Activated CD4-positive, alpha-beta T cell treated with anti-CD3 and anti-CD28 coated beads, Interleukin-2, amount 50 U/mL, for 16 hours (primary cell): Measurements from ENCODE around the gene MISP.

Source experiments
- DNase-seq: peaks from one replicate; pipeline ENCODE4 v3.0.0-alpha.2; 2020

Gene MISP

DNA sequence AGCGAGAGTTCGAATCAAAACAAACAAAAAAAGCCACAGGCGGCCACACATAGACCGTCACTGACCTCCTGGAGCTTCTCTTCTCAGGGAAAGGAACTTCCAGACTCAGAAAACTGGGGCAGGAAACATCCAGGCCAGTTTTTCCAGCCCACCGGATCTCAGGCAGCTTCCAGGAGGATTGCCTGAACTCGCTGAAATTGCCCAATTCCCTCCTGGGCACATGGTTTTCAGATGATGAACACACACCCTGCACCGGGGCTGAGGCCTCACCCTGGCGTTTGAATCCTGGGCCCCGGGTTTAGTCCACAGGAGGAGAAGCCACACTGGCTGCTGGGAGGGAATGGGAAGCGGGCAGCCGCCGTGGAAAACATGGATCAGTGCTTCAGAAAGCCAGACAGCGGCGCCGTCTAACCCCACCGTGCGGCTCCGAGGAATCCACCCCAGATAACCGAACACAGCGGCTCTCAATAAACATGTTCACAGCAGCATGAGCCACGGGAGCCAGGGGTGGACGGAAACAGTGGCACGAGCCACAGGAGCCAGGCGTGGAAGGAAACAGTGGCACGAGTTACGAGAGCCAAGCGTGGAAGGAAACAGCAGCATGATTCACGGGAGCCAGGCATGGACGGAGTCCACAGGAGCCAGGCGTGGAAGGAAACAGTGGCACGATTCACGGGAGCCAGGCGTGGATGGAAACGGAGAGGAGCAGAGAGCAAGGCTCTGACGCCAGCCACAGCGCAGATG is 28.2 kb downstream of the MISP start:
- DNase-seq = no peak

- DNase-seq = no peak
These were observed 30.0 kb downstream of the MISP start for GRCh38 chr19:780935-781334.

DNA sequence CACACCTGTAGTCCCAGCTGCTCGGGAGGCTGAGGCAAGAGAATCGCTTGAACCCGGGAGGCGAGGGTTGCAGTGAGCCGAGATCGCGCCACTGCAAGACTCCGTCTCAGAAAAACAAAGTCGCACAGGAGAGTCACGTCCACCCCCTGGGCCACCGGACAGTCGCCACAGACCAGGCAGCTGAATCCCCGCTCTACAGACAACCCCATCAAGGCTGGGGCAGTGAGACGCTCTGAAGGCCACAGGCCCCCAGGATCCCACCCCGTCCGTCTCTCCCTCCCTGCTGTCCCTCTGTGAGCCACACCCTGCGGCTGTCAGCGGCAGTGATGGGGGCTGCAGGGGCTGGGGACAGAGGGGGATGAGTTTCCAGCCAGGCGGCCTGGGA is 30.9 kb downstream of the MISP start:
- no peak for DNase-seq

GRCh38 chr19:782185-782877 is 31.4 kb downstream of the MISP start:
- DNase-seq = no peak

DNA sequence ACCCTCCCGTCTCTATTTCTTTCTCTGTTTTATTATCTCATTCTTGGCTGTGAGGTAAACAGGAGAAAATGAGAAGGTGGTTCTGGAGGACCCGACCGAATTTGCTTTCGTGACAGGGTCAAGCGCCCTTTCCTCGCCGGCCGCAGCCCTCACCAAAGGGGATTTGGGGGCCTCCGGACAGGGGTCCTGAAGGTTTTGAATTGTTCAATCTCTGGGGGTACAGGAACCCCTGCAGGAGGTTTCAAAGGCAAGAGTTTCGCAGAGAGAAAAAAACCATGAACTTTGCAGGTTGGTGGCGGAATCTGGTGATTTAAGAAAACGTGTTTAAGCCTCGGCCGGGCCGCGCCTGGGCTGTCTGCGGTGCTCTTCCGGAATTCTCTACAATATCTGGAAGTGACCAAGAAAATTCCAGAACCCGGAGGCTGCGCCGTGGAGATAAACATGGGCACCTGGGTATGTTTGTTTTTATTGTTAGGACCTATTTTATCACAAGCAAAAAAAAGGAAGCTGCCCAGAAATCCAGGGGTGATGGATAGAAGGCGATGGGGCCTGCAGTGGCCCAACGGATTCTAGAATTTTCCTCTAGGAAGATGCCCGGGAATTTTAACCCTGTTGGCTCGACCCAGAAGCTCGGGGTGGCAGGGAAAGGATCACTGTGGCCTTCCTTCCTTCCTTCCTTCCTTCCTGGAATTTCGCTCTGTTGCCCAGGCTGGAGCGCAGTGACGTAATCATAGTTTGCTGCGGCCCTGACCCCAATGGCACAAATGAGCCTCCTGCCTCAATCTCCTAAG is 32.2 kb downstream of the MISP start:
- no peak for DNase-seq

- no peak for DNase-seq
These were observed 33.6 kb downstream of the MISP start for GRCh38 chr19:784541-784940.

DNA sequence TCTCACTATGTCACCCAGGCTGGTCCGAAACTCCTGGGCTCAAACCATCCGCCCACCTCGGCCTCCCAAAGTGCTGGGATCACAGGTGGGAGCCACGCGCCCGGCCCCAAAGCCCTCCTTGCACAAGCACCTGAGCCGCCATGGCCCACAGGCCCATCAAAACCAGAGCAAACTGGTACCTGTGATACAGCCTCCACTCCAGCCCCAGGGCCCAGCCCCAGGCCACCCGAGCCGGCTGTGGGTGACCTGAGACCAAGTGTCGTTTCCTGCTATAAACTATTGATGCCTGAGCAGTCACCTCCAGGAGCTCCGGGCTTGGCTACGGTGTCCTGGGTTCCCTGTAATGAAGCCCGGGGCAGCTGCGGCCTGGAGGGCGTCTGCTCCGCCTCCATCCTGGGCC is 36.6 kb downstream of the MISP start:
- no peak for DNase-seq

- DNase-seq = no peak
These were observed 37.7 kb downstream of the MISP start for GRCh38 chr19:788686-788982.

DNA sequence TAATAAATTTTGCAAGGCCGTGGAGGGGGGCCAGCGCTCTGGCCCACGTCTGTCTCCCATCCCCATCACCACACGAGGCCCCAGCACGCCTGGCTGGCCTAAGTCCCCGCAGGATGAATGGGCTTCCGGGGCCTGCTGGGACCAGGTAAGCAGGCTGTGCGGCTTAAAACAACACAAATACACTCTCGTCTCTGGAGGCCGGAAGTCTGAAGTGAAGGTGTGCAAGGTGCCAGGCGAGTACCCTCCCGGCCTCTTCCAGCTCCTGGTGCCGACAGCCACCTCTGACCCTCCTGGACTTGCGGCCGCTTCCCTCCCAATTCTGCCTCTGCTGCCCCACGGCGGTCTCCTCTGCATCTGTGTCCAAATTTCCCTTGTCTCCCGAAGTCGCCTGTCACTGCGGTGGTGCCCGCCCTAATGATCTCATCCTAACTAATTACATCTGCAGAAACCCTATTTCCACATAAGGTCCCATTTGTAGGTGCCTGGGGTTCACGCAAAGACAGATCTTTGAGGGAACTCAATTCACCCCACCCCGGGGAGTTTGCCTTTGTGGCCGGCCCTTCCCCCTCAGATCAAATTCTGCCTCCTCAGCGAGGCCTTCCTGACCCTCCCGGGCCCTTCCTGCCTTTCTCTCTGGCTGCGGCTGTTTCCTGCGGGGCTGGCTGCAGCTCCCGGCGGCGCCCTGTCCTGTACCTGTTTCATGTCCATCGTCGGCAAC is 38.2 kb downstream of the MISP start:
- no peak for DNase-seq

- DNase-seq = no peak
These were observed 38.8 kb downstream of the MISP start for GRCh38 chr19:789701-790060.

DNA sequence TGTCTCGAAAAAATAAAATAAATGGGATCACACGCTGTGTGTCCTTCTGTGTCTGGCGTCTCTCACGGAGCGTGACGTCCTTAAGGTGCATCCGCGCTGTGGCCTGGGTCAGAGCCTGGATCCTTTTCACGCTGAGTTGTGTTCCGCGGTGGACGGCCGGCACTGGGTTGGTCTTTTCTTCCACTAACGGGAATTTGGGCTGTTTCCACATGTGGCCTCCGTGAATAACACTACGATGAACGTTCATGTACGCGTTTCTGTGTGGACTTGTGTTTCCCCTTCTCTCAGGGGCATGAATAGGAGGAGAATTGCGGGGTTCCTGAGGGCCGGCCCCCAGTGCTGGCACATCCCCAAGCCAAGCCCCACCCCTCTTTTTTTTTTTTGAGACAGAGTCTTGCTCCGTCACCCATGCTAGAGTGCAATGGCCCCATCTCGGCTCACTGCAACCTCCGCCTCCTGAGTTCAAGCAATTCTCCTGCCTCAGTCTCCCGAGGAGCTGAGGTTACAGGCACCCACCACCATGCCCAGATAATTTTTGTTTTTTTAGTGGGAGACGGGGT is 40.2 kb downstream of the MISP start:
- no peak for DNase-seq

DNA sequence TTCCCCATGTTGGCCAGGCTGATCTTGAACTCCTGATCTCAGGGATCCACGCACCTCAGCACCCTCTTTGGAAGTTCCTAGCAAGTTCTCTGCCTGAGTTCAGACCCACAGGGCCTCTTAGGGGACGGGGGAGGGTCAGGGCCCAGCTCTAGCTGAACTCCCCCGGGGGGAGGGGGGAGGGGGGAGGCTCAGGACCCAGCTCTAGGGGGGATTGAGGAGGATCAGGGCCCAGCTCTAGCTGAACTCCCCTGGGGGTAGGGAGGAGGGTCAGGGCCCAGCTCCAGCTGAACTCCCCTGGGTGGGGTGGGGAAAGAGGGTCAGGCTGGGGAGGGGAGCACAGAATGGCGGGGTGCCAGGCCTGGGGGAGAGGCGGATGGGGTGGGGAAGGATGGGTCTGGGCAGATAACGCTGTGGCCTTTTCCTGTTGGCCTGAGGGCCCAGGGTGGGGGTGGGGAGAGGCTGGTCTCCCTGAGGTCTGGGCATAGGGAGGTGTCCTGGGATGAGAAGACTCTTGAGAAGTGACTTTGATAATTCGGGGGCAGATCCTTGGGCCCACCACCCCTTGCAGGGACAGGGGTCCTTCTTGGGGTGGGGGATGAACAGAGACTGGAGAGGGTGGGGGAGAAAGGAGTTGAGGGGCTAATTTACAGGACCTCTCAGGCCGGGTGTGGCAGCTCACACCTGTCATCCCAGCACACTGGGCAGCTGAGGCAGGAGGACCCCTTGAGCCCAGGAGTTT is 40.8 kb downstream of the MISP start:
- DNase-seq = no peak

- DNase-seq = no peak
These were observed 41.5 kb downstream of the MISP start for GRCh38 chr19:792306-792885.

DNA sequence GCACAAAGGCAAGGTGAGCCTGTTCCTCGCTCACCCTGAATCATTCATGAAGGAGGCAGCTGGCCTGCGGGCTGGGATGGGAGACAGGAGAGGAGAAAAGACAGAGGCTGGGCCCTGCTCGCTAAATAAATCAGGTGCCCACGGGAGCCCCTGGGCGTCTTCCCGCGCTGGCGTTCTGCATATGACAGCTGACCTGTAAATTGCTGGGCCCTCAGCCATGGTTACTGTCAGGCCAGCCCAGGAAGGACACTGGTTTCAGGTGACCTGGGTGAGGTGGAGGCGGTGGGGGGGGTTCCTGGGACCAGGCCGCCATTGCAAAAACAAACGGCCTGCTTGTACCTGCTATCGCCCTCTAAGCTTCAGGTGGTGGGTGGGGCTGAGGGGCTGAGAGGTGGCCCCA is 42.9 kb downstream of the MISP start:
- no peak for DNase-seq

DNA sequence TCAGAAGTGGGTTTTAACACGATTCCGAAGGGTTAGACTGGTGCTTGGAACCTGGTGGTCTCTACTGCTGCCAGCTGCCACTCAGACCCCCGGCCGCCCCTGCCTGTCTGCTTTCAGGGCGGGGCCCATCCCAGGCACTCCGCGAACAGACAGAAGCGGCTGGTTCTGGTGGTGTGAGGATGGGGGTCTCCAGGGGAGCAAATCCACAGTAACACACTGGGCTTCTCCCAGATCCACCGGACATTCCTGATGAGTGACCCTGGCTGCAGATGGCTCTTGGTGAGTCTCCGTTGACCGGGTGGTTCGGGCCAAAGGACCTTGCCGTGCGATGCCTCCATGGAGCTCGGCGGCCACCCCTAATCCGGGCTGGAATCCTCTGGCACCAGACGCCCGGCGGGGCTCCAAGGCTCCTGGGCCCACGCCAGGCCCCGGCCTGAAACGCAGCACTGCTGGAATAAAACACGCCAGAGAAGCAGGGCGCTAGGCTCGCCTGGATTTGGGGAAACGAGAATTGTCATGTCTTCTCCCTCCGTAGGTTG is 44.2 kb downstream of the MISP start:
- no peak for DNase-seq

GRCh38 chr19:795691-796581 is 45.0 kb downstream of the MISP start:
- no peak for DNase-seq

DNA sequence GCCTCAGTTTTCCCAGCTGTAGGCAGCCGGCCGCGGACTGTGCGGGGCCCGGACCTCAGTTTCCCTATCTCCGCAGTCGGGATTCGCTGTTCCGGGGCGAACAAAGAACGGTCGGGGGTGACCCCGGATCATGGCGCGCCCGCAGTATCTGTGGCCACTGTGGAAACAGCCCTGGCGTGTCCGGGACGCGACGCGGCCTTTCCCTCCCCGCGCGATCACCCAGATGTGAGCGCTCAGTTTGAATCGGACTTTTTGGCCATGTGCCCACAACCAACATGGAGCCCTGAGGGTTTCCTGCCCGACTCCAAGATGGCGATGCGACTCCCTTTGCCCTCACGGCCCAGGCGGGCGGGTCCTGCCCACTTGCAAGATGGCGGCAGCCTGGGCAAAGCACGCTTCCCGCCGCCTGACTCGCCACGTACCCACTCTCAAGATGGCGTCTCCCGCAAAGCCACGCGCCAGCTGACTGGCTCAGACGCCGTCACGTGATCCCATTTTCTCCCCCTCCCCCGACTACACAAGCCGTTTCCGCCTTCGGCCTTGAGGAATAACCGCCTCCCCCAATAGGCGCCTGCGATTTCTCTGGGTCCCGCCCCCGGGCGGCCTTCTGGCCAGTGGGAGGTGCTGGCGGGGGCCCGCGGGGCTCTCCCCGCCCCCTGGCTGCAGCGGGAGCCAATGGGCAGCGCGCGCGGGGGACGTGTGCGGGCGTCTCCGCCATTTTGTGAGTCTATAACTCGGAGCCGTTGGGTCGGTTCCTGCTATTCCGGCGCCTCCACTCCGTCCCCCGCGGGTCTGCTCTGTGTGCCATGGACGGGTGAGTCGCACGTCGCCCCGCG is 46.0 kb downstream of the MISP start, which contains the start of gene PTBP1:
Gene PTBP1 (plus strand): TSS at position 761 of the 836 bp plus-strand sequence. CDS start 46 bp downstream, at position 807.
- peak; percentile 100 for DNase-seq

DNA sequence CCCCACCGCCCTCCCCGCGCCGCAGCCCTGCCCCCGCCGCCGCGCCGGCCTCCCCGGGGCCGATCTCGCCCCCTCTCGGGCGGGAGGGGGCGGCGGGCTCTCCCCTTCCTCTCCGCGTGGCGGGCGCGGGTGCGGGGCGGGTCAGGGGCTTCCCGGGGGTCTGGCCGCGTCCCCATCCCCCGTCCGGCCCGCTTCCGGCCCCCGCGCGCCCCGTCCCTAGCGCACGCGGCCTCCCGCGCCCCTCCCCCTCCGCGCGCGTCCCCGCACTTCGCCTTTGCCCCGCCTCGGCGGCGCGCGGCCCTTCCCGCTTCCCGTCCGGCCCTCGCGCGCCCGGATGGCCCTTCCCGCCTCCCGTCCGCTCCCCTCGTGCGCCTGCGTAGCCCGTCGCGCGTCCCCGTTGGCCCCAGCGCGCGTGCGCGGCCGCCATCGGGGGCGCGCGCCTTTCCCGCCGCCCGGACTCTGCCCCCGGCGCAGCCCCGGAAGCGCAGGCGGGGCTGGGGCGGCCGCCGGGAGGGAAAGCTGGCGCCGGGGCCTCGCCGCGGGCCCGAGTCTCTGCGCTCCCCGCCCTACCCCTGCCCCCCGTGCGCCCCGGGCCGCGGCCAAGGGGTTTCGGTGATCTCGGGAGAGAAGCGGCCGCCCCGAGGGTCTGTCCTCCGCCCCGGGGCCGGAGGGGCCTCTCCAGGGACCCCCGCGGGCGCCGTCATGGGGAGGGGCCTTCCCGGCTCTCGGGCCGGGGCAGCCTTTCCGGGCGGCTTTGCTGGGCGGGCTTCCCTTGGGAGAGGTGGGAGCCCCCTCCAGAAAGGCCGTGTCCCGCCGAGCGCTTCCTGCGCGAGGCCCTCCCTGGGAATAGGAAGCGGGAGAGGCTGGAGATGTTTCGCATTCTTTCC is 46.9 kb downstream of the MISP start:
- DNase-seq = peak; percentile 92
